HG03558 (cell line): ENCODE measurements around the gene PDE12.
A peak's percentile ranks its signal among the peaks of the same experiment; 100 is the strongest.
"Not testable (repeated sequence)": the region's sequence is repeated elsewhere in the genome, so short reads cannot be mapped to it uniquely, and the experiment has no call there.

Experiments used
- ATAC-seq: cut with Tn5 transposase; IDR thresholded peaks from one replicate; pipeline ENCODE4 v1.9.1; 2021; ENCODE audit warnings: moderate number of reproducible peaks; ENCODE audit not compliant: unreplicated experiment; ENCODE audit errors: extremely low read depth

Gene PDE12

GRCh38 chr3:57583544-57583943 is 27.5 kb downstream of the PDE12 start:
- no peak for ATAC-seq

- ATAC-seq: no peak
Observed at GRCh38 chr3:57586778-57587177, 30.7 kb downstream of the PDE12 start.

- ATAC-seq: no peak
Observed at GRCh38 chr3:57587905-57588304, 31.8 kb downstream of the PDE12 start.

- no peak for ATAC-seq
Observed at GRCh38 chr3:57592306-57592705, 36.2 kb downstream of the PDE12 start.

GRCh38 chr3:57594144-57594543 is 38.1 kb downstream of the PDE12 start:
- no peak for ATAC-seq

- no peak for ATAC-seq
Observed at GRCh38 chr3:57594576-57594975, 38.5 kb downstream of the PDE12 start.

- ATAC-seq: no peak
Observed at GRCh38 chr3:57596495-57597126, 40.5 kb downstream of the PDE12 start.

GRCh38 chr3:57597127-57597923 is 41.3 kb downstream of the PDE12 start, which contains the start of gene ARF4:
TSS of gene ARF4 (minus strand) at chr3:57597344. CDS start at chr3:57597140, 204 bp downstream.
- ATAC-seq: peak; percentile 91

- no peak for ATAC-seq
Observed at GRCh38 chr3:57598765-57599360, 42.8 kb downstream of the PDE12 start.

- ATAC-seq: no peak
Observed at GRCh38 chr3:57600195-57600594, 44.1 kb downstream of the PDE12 start.

- ATAC-seq: no peak
Observed at GRCh38 chr3:57604971-57605370, 48.9 kb downstream of the PDE12 start.

- no peak for ATAC-seq
Observed at GRCh38 chr3:57605683-57606082, 49.6 kb downstream of the PDE12 start.

GRCh38 chr3:57611870-57612269 is 55.8 kb downstream of the PDE12 start:
- not testable (repeated sequence) for ATAC-seq

GRCh38 chr3:57616233-57616632 is 60.2 kb downstream of the PDE12 start:
- ATAC-seq: no peak
